Measurements from ENCODE around the gene RIMBP2. TPM values are rescaled to one million over a fixed set of nuclear protein-coding genes. Genes with fewer than 3 reads are reported as not detected.

The RIMBP2 gene
- total RNA-seq, 1 experiment from 2014 or later, result not detected

- Mint-ChIP-seq H3K4me1 (ENCODE audit: insufficient read depth, unreplicated experiment) (no peaks in the 10 kb centered on the region), H3K27me3 (ENCODE audit: insufficient read depth, unreplicated experiment) (no peaks in the 10 kb centered on the region), H3K36me3 (ENCODE audit: insufficient read depth, unreplicated experiment) (no peaks in the 10 kb centered on the region), H3K4me3 (ENCODE audit: unreplicated experiment) (no peak overlapping the region), H3K9me3 (ENCODE audit: unreplicated experiment) (no peaks in the 10 kb centered on the region), H3K27ac (ENCODE audit: low read depth, unreplicated experiment) (no peak overlapping the region)
- intact Hi-C loops (cut with micrococcal nuclease), result no loop called here
- no peak for DNase-seq (ENCODE audit: unreplicated experiment)
- no TSS peak for BruUV-seq (replicated peaks)
- POLR2A ChIA-PET, result no interaction called here
- TF ChIP-seq, protein P1, sequence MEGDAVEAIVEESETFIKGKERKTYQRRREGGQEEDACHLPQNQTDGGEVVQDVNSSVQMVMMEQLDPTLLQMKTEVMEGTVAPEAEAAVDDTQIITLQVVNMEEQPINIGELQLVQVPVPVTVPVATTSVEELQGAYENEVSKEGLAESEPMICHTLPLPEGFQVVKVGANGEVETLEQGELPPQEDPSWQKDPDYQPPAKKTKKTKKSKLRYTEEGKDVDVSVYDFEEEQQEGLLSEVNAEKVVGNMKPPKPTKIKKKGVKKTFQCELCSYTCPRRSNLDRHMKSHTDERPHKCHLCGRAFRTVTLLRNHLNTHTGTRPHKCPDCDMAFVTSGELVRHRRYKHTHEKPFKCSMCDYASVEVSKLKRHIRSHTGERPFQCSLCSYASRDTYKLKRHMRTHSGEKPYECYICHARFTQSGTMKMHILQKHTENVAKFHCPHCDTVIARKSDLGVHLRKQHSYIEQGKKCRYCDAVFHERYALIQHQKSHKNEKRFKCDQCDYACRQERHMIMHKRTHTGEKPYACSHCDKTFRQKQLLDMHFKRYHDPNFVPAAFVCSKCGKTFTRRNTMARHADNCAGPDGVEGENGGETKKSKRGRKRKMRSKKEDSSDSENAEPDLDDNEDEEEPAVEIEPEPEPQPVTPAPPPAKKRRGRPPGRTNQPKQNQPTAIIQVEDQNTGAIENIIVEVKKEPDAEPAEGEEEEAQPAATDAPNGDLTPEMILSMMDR (IDR thresholded peaks at IDR 0.05; ENCODE audit: unreplicated experiment), result no peak
- CTCF ChIA-PET, result interaction anchor here (0.6 kb wide), 1 partner anchor 60 kb away, joined by 3 read pairs; no protein-coding TSS in a partner anchor
These were observed 256.2 kb downstream of the RIMBP2 start for GRCh38 chr12:130459916-130460315.

DNA sequence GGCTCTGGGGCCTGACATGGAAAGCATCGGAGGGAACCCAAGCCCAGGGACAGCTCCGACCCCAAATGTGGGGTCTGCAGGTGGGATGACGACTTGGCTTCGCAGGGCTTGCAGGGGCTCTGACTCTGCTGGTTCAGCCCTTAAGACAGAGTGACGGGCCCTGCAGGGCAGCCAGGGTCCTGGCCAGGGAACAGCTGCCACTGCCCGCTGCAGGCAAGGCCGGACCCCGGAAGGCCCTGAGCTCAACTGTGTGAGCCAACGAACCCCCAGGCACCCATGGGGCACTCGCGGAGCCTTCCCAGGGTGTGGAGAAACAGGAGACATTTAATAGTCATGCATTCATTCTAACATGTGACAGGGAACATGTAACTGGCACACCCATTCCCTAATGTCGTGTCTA lies 257.8 kb downstream of the RIMBP2 start:
- no peaks in the 10 kb centered on the region for H3K4me1 Mint-ChIP-seq (ENCODE audit: insufficient read depth, unreplicated experiment)
- TF ChIP-seq, protein P1 (IDR thresholded peaks at IDR 0.05; ENCODE audit: unreplicated experiment), result no peak
- no peaks in the 10 kb centered on the region for H3K36me3 Mint-ChIP-seq (ENCODE audit: insufficient read depth, unreplicated experiment)
- BruUV-seq (replicated peaks), result no TSS peak
- H3K27ac Mint-ChIP-seq (ENCODE audit: low read depth, unreplicated experiment), result no peak overlapping the region
- H3K9me3 Mint-ChIP-seq (ENCODE audit: unreplicated experiment), result no peaks in the 10 kb centered on the region
- ChIA-PET CTCF (interaction anchor here (0.5 to 0.6 kb wide), 2 partner anchors 230 to 293 kb away, joined by 3 read pairs; no protein-coding TSS in a partner anchor), POLR2A (no interaction called here)
- intact Hi-C loops (cut with micrococcal nuclease), result no loop called here
- no peak for DNase-seq (ENCODE audit: unreplicated experiment)
- no peaks in the 10 kb centered on the region for H3K27me3 Mint-ChIP-seq (ENCODE audit: insufficient read depth, unreplicated experiment)
- no peak overlapping the region for H3K4me3 Mint-ChIP-seq (ENCODE audit: unreplicated experiment)

DNA sequence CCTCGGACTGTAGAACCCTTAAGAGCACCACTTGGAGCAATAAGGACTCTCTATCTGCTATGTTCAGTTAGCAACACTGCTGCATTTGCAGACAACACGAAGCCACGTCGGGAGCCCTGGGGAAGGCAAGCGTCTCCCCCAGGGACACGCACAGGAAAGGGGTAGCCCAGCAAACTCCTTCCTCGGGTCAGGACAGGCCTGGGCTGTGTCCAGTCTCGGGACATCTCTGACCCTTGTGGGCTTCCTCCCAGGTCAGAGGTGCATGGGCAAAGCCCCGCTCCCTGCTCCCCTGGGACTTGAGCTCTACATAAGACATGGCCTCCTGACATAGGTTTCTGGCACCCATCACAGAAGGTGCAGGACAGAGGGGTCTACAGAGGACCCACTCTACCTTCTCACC lies 258.9 kb downstream of the RIMBP2 start:
- Mint-ChIP-seq H3K9me3 (ENCODE audit: unreplicated experiment) (no peaks in the 10 kb centered on the region), H3K27ac (ENCODE audit: low read depth, unreplicated experiment) (no peak overlapping the region), H3K36me3 (ENCODE audit: insufficient read depth, unreplicated experiment) (no peaks in the 10 kb centered on the region), H3K27me3 (ENCODE audit: insufficient read depth, unreplicated experiment) (no peaks in the 10 kb centered on the region), H3K4me3 (ENCODE audit: unreplicated experiment) (no peak overlapping the region), H3K4me1 (ENCODE audit: insufficient read depth, unreplicated experiment) (no peaks in the 10 kb centered on the region)
- POLR2A ChIA-PET, result no interaction called here
- CTCF ChIA-PET, result interaction anchor here (0.6 kb wide), 1 partner anchor 1540 kb away, joined by 3 read pairs; no protein-coding TSS in a partner anchor
- TF ChIP-seq, protein P1 (IDR thresholded peaks at IDR 0.05; ENCODE audit: unreplicated experiment), result no peak
- no peak for DNase-seq (ENCODE audit: unreplicated experiment)
- intact Hi-C loops (cut with micrococcal nuclease), result no loop called here
- BruUV-seq (replicated peaks), result no TSS peak

DNA sequence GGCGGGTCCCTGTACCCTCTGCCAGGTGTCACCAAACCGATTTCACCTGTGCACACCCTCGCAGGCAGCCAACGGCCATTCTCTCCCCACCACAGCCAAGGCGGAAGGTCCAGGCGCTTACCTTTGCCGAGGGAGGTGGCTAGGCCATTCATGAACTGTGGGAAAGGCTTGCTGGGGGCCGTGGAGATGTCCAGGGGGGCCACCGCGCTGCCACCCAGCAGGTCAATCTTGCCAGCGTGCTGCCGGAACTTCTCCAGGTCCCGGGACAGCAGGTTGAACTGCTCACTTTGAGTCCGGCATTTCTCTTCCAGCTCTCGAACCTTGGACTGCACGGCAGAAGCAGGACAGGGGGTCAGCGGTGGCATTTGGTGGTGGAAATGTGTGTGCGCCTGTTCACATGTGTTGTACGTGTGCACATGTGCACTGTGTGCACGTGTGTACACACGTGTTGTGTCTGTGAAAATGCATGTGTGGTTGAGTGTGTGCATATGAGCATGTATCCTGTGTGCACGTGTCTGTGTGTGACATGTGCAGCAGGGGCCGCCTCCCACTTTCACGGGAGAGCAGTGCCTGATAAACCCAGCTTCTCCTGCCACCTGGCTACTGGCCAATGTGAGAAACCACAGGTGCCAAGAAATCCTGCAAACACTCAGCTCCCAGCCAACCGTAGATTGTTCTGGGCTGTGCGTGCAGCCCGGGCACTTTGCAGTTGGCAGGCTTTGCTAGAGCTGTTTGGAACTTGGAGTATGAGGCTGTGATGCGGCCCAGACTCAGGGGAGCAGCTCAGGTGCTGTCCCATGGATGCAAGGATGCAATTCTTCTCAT lies 259.5 kb downstream of the RIMBP2 start:
- intact Hi-C loops (cut with micrococcal nuclease), result no loop called here
- H3K27me3 Mint-ChIP-seq (ENCODE audit: insufficient read depth, unreplicated experiment), result no peaks in the 10 kb centered on the region
- CTCF ChIA-PET, result interaction anchor here (0.5 kb wide), 1 partner anchor 79 kb away, joined by 3 read pairs; no protein-coding TSS in a partner anchor
- BruUV-seq (replicated peaks), result no TSS peak
- no peaks in the 10 kb centered on the region for H3K9me3 Mint-ChIP-seq (ENCODE audit: unreplicated experiment)
- TF ChIP-seq, protein P1 (IDR thresholded peaks at IDR 0.05; ENCODE audit: unreplicated experiment), result no peak
- H3K36me3 Mint-ChIP-seq (ENCODE audit: insufficient read depth, unreplicated experiment), result no peaks in the 10 kb centered on the region
- POLR2A ChIA-PET, result no interaction called here
- H3K4me3 Mint-ChIP-seq (ENCODE audit: unreplicated experiment), result no peak overlapping the region
- DNase-seq (ENCODE audit: unreplicated experiment), result no peak
- no peak overlapping the region for H3K27ac Mint-ChIP-seq (ENCODE audit: low read depth, unreplicated experiment)
- H3K4me1 Mint-ChIP-seq (ENCODE audit: insufficient read depth, unreplicated experiment), result no peaks in the 10 kb centered on the region

Data from MCF 10A (cell line).